Femur (tissue), 1 donor: ENCODE data around the gene NUDCD3.
"Not testable (repeated sequence)": the region's sequence is repeated elsewhere in the genome, so short reads cannot be mapped to it uniquely, and the experiment has no call there.

Source experiments
- DNase-seq: peaks from one replicate; pipeline ENCODE4 v3.0.0-alpha.2; 2017

The NUDCD3 gene

DNA sequence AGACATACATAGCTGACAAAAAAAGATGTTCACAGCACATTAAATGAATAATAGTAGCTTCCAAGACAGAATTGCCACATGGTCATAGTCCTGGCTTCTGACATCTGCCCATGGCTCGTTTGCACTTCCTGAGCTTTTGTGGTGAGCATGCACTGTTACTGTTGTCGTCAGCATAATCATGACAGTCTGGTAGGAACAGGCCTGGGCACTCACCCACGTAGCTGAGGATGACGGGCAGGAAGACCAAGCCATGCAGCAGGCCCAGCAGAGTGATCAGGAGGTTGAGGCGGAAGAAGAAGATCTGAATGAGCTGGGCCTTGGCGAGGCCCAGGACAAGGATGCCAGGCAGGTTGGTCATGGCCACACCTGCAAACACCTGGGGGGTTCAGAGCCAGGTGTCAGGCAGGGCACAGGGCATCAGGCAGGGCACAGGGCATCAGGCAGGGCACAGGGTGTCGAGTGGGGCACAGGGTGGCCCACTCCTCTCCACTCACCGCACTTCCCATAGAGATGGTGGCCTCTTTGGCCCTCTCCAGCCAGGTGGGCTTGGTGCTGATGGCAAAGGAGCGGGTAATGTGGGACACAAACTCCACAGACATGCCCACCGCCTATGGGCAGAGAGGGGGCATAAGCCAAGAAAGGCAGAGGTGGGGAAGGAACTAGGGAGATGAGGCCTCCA is 25.3 kb upstream of the NUDCD3 start:
- no peak for DNase-seq

DNA sequence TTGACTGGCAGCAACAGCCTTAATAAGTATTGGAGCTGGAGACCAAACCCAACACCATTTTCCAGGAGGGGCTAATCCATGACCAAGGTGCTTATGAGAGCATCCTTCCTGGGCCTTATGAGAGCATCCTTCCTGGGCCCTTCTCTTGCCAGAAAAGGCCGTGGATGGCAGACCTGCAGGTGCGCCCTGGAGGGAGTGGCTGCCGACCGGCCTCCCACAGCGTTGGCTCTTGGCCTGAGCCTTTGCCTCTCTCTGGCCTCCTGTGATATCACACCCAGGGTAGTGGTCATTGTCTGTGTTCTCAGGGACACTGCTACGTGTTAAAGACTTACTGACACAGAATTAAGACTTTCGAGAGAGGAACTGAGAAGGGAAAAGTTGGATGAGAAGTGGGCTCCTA is 22.3 kb upstream of the NUDCD3 start:
- no peak for DNase-seq

DNA sequence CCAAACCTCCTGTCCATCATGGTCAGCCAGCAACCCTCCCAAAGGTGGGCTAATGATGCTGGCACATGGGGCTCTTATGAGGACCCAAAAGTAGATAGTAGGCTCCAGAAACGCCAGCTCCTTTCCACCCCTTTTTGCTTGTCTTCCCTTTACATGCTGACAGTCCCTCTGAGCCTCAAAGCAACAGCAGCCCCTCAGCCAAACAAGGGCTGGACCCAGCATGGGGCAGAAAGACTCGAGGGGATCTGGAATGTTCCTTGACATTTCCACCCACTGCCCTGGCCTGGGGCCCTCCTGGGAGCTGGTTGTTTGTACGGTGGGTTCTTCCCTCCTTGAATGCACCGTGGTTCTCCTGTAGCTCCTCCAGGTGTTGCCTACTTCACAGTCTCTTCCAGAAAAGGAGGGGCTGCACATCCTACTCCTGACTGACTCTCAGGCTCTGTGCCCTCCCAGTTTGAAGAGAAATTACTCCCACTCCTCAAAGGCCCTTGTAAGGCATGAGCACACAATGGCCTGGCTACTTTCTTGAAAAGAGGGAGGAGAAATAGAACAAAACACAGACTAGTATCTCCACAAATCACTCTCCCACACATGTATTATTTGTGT is 21.5 kb upstream of the NUDCD3 start:
- no peak for DNase-seq

DNA sequence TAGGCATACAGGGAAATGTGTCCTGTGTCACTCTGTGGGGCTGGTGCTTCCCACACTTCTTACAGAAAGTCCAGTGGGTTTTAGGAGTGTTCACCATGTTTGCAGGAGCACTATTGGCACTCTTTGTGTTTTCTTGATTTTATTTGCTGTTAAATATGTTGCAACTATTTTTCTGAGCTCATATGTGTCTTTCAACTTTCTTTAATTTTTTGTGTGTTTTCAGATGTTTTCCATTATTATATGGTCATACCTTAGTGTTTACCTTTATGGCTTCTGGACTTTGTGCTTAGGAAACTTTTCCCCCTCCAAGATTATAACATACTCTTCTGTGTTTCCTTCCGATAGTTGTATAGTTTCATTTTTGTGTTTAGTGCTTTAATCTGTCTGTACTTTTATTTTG is 20.8 kb upstream of the NUDCD3 start:
- no peak for DNase-seq

DNA sequence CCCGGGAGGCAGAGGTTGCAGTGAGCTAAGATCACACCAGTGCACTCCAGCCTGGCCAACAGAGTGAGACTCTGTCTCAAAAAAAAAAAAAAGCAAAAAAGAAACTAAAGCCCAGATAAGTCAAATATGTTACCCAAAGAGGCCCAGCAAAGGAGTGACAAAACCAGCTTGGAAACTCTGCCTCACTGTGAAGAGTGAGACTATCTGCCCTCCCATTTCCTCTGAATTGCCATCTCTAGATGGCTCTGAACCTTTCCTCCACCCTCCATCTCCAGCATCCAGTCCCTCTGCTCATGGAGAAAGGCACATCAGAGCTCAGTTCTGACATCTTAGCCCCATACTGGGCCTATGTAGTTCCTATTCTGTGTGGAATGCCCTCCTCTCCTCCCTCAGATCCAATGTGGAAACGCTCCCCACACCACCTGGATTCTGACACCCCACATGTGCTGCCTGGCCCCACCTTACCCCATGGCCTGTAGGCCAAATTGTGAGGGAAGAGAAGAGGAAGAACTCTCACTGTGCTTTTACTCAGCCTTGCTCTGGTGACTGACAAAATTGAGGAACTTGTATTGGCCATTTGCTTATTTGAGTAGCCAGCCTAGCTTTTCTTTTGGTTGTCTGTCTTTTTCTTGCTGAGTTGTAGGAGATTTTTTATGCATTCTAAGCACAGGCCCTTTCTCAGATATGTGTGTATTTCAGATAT is 18.0 kb upstream of the NUDCD3 start:
- DNase-seq, result no peak

DNA sequence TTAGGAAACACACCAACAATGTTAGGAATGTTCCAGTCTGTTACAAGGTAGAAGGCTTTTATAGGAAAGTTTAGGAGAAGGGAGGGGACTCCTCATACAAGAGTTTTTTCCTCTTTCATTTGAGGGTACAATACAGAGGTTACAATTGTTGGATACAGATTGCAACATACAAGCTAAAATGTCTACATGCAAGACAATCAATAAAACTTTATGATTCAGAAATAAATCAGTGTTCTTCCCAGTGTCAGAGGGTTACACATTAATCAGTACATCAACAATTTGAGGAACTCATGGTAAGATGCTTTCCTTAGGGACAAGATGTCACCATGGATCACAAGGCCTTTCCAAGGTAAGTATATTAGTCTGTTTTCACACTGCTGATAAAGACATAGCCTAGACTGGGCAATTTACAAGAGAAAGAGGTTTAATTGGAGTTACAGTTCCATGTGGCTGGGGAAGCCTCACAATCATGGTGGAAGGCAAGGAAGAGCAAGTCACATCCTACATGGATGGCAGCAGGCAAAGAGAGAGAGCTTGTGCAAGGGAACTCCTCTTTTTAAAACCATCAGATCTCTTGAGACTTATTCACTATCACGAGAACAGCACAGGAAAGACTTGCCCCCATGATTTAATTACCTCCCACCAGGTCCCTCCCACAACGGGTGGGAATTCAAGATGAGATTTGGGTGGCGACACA is 16.3 kb upstream of the NUDCD3 start:
- DNase-seq, result not testable (repeated sequence)

DNA sequence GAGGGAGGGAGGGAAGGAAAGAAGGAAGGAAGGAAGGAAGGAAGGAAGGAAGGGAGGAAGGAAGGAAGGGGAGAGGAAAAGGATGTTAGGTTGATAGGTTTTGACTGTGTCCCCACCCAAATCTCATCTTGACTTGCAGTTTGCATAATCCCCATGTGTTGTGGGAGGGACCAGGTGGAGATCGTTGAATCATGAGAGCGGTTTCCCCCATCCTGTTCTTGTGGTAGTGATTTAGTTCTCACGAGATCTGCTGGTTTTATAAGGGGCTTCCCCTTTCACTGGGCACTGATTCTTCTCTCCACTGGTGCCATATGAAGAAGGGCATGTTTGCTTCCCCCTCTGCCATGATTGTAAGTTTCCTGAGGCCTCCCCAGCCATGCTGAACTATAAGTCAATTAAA is 15.1 kb upstream of the NUDCD3 start:
- no peak for DNase-seq

DNA sequence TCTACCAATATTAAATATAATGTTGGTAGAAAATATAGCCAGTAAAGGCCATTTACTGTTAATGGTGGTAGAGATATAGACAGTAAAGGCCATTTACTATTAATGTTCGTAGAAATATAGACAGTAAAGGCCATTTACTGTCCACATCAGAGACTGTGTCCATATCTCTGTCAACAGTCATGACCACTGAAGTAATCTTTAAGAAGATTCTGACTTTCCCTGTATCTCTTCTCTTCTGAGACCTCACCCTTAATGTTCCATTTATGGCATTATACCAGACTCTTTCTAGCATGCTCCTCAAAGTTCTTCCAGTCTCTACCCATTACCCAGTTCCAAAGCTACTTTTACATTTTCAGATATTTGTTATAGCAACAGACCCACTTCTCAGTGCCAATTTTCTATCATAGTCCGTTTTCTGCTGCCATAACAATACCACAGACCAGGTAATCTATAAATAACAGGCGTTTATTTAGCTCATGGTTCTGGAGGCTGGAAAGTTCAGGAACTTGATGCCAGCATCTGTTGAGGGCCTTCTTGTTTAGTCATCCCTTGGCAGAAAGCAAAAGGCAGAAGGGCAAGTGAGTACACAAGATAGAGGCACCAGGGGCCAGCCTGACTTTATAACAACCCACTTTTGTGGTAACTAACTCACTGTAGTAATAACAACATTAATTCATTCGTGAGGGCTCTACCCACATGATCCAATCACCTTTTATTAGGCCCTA is 7.9 kb upstream of the NUDCD3 start:
- DNase-seq, result no peak

DNA sequence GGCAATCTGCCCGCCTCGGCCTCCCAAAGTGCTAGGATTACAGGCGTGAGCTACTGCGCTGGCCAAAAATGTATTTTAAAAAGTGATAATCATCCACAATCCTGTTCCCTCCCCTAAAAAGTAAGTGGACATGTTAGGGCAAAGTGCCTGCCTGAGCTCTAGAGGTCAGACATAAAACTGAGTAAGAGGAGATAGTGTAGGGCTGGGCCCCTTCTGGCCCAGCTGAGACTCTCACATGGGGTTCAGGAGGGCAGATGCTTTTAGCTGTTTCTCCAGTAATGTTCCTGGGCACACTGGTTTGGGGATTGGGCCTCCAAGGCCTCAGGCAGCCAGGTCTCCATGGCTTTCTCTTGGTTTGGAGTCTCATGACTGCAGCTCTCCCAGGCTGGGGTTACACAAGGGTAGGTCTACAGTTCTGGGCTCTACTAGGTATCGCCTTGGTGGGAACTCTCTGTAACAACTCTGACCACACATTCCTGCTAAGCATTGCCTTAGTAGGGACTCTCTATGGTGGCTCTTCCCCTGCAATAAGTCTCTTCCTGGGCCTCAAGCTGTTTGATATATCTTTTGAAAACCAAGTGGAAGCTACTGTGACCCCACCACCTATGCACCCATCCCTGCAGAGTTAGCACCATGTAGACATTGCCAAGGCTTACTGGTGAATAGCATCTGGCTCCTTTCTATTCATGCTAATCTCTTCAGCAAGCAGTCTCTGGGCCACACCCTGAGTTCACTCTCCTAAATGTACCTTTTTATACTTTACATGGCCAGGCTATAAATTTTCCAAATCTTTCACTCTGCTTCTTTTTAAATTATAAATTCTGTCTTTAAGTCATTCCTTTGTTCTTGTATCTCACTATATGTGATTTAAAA is 6.9 kb upstream of the NUDCD3 start:
- no peak for DNase-seq

DNA sequence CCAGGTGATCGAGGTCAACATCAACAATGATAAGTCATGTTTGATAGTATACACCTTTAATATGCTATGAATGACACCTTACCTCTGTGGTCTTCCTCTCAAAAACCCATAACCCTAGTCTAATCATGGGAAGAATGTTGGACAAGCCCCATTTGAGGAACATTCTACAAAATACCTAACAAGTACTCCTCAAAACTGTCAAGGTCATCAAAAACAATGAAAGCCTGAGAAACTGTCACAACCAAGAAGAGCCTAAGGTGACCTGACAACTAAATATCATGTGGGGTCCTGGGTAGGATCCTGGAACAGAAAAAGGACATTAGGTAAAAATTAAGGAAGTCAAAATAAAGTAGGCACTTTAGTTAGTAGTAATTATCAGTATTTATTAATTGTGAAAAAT is 5.9 kb upstream of the NUDCD3 start:
- no peak for DNase-seq

DNA sequence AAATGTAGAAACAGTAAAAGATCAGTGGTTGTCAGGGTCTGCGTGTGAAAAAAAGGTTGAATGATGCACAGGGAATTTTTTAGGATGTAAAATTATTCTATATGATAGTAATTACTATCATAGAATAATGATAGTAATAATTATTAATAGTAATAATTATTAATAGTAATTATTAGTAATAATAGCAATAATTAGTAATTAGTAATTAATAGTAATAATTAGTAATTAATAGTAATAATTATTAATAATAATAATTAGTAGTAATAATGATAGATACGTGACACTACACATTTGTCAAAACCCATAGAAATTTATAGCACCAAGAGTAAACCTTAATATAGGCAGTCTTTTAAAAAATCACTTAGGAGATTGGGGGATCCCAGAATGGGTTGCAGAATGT is 4.5 kb upstream of the NUDCD3 start:
- DNase-seq, result no peak

DNA sequence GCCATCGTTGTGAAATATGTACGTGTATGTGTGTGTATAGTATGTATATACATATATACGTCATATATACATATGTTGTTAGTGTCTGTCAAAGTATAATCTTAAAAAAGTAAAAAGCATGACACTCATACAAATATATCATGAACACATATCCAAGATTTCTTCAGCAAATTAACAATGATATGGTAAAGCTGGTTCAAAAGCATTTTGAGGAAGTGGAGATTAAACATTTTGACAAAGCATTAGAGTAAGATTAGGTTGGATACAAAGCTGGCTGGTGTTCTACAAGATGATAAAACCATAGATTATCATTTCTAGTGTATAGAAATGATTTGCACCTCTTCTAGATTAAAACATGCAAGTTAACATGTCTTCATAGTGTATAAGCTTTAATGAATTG is 771 bp upstream of the NUDCD3 start:
- no peak for DNase-seq

DNA sequence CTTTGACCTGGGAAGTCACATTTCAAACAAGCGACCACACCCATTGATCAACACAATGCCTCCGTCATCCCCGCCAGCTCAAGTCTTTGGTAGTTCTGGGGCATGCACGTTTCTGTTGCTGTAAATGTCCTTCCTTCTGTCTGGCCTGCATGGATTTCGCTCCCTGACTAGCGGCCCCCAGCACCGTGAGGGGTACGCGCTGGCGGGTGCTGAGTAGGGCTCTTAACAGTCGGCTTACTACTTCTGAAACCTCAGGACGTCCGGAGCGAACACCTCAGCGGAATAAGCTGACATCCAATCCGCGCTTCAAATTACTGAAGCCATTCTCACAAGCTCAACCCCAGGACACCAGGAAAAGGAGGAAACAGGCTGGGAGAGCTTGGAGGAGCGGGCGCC is 505 bp downstream of the NUDCD3 start:
- no peak for DNase-seq

DNA sequence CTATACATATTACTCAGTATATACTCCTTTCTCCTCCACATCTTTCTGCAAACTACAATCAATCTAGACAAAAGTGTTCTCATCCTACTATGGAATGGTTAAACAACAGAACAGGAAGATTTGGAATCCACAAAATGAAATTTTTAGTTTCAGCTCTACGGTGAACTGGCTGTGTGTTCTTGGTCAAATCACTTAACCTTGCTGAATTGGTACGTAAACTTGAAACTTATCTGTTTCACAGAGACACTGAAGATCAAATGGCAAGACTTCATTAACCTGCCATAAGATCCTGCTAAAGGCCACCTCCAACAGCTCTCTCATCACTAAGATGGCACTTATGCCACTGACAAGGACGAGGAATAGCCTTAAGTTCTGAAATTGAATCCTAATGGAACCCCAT is 1.5 kb downstream of the NUDCD3 start:
- DNase-seq, result no peak

DNA sequence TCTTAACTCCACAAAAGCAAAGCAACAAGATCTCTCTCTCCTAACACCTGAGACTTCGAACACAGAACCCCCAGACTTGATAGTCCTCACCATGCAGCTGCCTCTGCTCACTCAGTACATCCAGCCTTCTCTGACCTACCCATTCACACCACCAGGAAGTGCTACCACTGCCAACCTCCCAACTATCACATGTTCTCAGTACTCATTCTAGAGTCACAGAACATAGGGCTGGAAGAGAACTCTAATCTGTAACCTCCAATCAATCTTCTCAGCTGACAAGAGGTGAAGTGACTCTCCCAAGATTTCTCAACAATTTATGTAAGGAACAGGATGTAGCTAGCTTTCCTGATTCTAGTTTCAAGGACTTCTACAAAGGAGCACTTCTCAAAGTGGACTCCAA is 3.8 kb downstream of the NUDCD3 start:
- DNase-seq, result no peak

DNA sequence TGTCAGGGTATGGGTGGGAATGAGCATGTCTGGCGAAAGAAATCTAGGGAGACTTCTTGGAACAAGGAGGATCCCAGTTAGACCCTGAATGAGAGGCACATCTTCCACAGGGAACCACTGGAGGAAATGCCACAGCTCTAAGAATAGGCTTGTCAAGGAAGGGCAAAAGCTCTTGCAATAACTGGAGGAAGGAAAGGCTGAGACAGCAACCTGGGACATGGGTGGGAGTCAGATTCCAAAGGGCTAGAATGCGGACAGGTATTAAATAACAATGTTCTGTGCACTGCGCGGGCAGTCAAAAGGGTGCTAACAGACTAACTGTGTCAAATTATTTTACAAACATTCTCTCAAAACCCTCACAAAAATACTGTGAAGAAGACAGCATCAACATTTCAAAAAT is 4.5 kb downstream of the NUDCD3 start:
- no peak for DNase-seq

DNA sequence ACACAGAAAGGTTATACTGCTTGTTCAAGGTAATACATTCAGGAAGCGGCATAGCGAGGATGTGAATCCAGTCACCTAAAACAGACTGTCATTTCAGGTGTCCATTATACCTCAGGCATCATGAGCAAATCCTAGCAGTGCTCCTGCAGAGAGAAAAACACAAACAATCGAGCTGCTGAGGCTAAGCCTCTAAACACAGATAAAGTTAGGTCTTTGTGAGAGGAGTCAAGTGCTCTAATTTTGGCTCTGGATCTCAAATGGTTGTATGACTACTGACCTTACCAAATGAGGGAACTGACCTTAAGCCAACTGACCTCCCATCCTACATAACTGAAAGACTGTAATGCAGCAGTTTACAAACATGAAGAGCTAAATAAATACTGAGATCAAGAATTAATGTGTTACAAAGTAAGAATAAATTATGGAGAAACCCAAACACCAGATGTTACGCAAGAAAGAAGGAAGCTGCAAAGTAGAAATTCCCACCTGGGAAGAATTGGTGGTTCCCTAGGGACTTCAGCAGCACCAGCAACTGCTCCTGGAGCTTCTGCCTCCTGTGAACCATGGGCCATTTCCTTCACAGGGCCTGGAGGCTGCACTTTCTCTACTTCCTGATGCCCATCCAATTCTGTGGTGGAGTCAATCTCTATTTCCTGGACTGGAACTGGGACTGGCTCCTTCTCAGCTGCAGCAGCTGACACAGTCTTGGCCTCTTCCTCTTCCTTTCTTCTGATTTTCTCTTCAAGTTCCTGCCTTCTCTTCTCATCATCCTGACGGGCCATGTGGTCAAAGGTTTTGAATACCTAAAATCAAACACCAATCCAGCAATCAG is 5.8 kb downstream of the NUDCD3 start:
- no peak for DNase-seq

DNA sequence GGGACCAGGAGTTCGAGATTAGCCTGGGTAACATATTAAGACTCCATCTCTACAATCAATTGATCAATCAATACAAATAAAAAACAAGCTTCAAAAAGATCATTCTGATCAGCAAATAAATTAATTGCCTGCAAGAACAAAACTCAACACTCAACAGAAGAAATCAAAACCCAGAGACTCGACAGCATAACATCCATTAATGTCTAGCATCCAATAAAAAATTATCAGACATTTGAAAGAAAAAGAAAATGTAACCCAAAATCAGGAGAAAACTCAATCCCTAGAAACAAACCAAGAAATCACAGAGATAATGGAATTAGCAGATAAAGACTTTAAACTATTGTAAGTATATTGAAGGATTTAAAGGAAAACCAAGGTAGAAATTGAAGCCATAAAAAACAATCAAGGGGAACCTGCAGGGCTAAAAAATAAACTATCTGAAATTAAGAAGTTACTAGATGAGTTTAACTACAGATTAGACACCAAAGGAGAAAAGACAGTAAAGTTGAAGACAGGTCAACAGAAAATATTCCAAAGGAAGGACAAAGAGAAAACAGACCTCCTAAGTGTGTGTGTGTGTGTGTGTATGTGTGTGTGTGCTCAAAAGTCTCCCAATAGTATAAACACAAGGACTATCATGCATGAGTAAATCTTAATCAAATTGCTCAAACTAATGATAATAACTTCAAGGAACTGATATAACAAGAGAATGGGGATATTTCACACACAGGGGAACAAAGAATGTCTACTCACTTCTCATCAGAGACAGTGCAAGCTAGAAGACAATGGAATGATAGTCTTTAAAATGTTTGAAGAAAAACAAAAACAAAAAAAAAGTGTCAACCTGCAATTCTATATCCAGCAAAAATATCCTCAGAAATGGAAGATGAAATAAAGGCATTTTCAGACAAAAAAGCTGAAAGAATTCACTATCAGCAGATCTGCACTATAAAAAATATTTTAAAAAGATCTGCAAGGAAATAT is 7.7 kb downstream of the NUDCD3 start:
- DNase-seq, result no peak

DNA sequence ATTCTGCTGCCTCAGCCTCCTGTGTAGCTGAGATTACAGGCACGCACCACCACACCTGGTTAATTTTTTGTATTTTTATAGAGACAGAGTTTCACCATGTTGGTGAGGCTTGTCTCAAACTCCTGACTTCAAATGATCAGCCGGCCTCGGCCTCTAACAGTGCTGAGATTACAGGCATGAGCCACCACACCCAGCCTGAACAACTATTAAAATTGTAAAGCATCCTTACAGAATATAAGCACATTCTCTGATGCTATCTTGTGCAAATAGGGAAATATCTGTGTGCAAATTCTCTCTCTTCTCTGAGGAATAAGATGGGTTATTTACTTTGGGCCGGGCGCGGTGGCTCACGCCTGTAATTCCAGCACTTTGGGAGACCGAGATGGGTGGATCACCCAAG is 12.5 kb downstream of the NUDCD3 start:
- DNase-seq, result no peak
